H1 (cell line): Measurements from ENCODE around the gene LRRC4C. TPM values are rescaled to one million over a fixed set of nuclear protein-coding genes. Genes with fewer than 3 reads are reported as not detected.
A peak's percentile ranks its signal among the peaks of the same experiment; 100 is the strongest.

ENCODE experiments used
- CTCF ChIA-PET: fragments of 300-600 bp; sonication (Branson Sonifier 250); formaldehyde crosslinking; loops from one replicate; lab custom pipeline; 2021; ENCODE audit not compliant: partially characterized antibody; lab: Charles Lee
- POLR2A ChIA-PET: fragments of 300-600 bp; sonication (Branson Sonifier 250); formaldehyde crosslinking; loops from one replicate; lab custom pipeline; 2021; ENCODE audit warnings: inconsistent platforms; ENCODE audit not compliant: partially characterized antibody; lab: Charles Lee
- DNase-seq, 2 experiments: peaks; one replicate each; pipeline versions ENCODE4 v3.0.0 to v3.0.0-alpha.2; 2010 to 2022; ENCODE audit warnings: low spot score in 2 of 2, low read depth in 1 of 2, mixed read lengths in 1 of 2
- FAIRE-seq: peaks from 2 replicates; lab custom pipeline; 2011; peaks lifted over from hg19 to GRCh38; lab: Jason Lieb, UNC
- H2AFZ ChIP-seq: 2 replicates; pipeline ENCODE4 v1.8.1; 2012; ENCODE audit warnings: low read length, inconsistent platforms
- H2AK5ac ChIP-seq: 2 replicates; pipeline ENCODE4 v1.6.1; 2013; ENCODE audit warnings: low read depth, low read length
- H2BK120ac ChIP-seq: replicated peaks from 2 replicates; pipeline ENCODE3; 2013; ENCODE audit warnings: low read depth, low read length, inconsistent platforms
- H2BK12ac ChIP-seq: 2 replicates; pipeline ENCODE4 v1.6.1; 2013; ENCODE audit warnings: low read depth, low read length
- H2BK15ac ChIP-seq: 2 replicates; pipeline ENCODE4 v1.6.1; 2013; ENCODE audit warnings: low read length
- H2BK20ac ChIP-seq: 2 replicates; pipeline ENCODE4 v1.6.1; 2013; ENCODE audit warnings: low read length
- H2BK5ac ChIP-seq: 2 replicates; pipeline ENCODE4 v1.6.1; 2013; ENCODE audit warnings: low read depth, low read length
- H3K14ac ChIP-seq: 2 replicates; pipeline ENCODE4 v1.6.1; 2013; ENCODE audit warnings: inconsistent platforms; ENCODE audit not compliant: insufficient read length
- H3K18ac ChIP-seq: 2 replicates; pipeline ENCODE4 v1.6.1; 2013; ENCODE audit warnings: low read length; ENCODE audit errors: extremely low read depth
- H3K23ac ChIP-seq: 2 replicates; pipeline ENCODE4 v1.6.1; 2013; ENCODE audit warnings: inconsistent platforms; ENCODE audit not compliant: insufficient read length
- H3K23me2 ChIP-seq: 2 replicates; pipeline ENCODE4 v1.6.1; 2013; ENCODE audit warnings: low read depth, low read length
- H3K27ac ChIP-seq: 2 replicates; pipeline ENCODE4 v1.6.1; 2011; ENCODE audit warnings: low read depth, low read length, inconsistent platforms
- H3K27me3 ChIP-seq, 4 experiments: replicated peaks in 1 of 4; 1 replicate in 1 of 4; 2 replicates in 3 of 4; pipeline versions ENCODE4 v1.6.1 to v1.8.1; 2011 to 2013; ENCODE audit warnings: low read length in 3 of 4, mild to moderate bottlenecking in 3 of 4, inconsistent platforms in 2 of 4, mixed read lengths in 2 of 4, moderate library complexity in 1 of 4; ENCODE audit not compliant: control insufficient read depth in 3 of 4, insufficient read depth in 3 of 4; ENCODE audit errors: extremely low read depth in 1 of 4
- H3K36me3 ChIP-seq, 4 experiments: 2 replicates each; pipeline versions ENCODE4 v1.6.1 to v1.8.1; 2011 to 2013; ENCODE audit warnings: mild to moderate bottlenecking in 4 of 4, low read length in 3 of 4, moderate library complexity in 2 of 4, control low read depth in 1 of 4, inconsistent platforms in 1 of 4; ENCODE audit not compliant: insufficient read depth in 4 of 4, control insufficient read depth in 2 of 4
- H3K4ac ChIP-seq: replicated peaks from 2 replicates; pipeline ENCODE3; 2013; ENCODE audit warnings: low read length, low read depth, mixed read lengths, inconsistent platforms; ENCODE audit not compliant: insufficient read length
- H3K4me1 ChIP-seq, 4 experiments: replicated peaks in 1 of 4; 1 replicate in 1 of 4; 2 replicates in 3 of 4; pipeline versions ENCODE4 v1.6.1 to v1.8.1; 2011 to 2013; ENCODE audit warnings: low read length in 3 of 4, inconsistent platforms in 2 of 4, mixed read lengths in 1 of 4; ENCODE audit not compliant: insufficient read depth in 4 of 4, control insufficient read depth in 3 of 4
- H3K4me2 ChIP-seq, 2 experiments: 2 replicates each; pipeline versions ENCODE4 v1.6.1 to v1.8.1; 2011 to 2013; ENCODE audit warnings: low read depth in 2 of 2, low read length in 2 of 2, control low read depth in 1 of 2, inconsistent platforms in 1 of 2, mild to moderate bottlenecking in 1 of 2; ENCODE audit not compliant: insufficient read depth in 1 of 2
- H3K4me3 ChIP-seq, 4 experiments: fragments of 200-600, 300-600 bp in 1 of 4; sonication (generic), shearing (Covaris generic), sonication (Bioruptor Twin) in 1 of 4; 2 replicates each; pipeline versions ENCODE4 v1.5.1 to v1.8.1; 2011 to 2016; ENCODE audit warnings: low read length in 4 of 4, low read depth in 3 of 4, control low read depth in 2 of 4, inconsistent platforms in 2 of 4, mild to moderate bottlenecking in 2 of 4, mixed read lengths in 1 of 4, moderate library complexity in 1 of 4; ENCODE audit not compliant: insufficient read depth in 2 of 4; ENCODE audit errors: extremely low read depth in 1 of 4
- H3K56ac ChIP-seq: replicated peaks from 2 replicates; pipeline ENCODE3; 2013; ENCODE audit warnings: low read depth, mild to moderate bottlenecking, mixed read lengths, low read length, inconsistent platforms; ENCODE audit not compliant: insufficient read length
- H3K79me1 ChIP-seq: 2 replicates; pipeline ENCODE4 v1.6.1; 2013; ENCODE audit warnings: low read depth, low read length, control low read depth
- H3K79me2 ChIP-seq, 2 experiments: 2 replicates each; pipeline versions ENCODE4 v1.6.1 to v1.8.1; 2012 to 2013; ENCODE audit warnings: low read length in 2 of 2, mild to moderate bottlenecking in 2 of 2, inconsistent platforms in 1 of 2; ENCODE audit not compliant: insufficient read depth in 2 of 2, control insufficient read depth in 1 of 2
- H3K9ac ChIP-seq, 4 experiments: replicated peaks in 1 of 4; 1 replicate in 1 of 4; 2 replicates in 3 of 4; pipeline versions ENCODE4 v1.6.1 to v1.8.1; 2011 to 2013; ENCODE audit warnings: low read depth in 3 of 4, low read length in 3 of 4, control low read depth in 2 of 4, mild to moderate bottlenecking in 2 of 4, moderate library complexity in 2 of 4, inconsistent platforms in 1 of 4; ENCODE audit errors: extremely low read depth in 1 of 4
- H3K9me3 ChIP-seq, 2 experiments: 2 replicates each; pipeline versions ENCODE4 v1.6.1 to v1.8.1; 2012 to 2013; ENCODE audit warnings: mild to moderate bottlenecking in 2 of 2, moderate library complexity in 2 of 2, control low read depth in 1 of 2, inconsistent platforms in 1 of 2, low read depth in 1 of 2, low read length in 1 of 2, mixed read lengths in 1 of 2; ENCODE audit not compliant: insufficient read depth in 2 of 2
- H4K20me1 ChIP-seq, 2 experiments: replicated peaks in 1 of 2; 2 replicates each; pipeline versions ENCODE3 to v1.8.1; 2011 to 2013; ENCODE audit warnings: inconsistent platforms in 2 of 2, low read length in 2 of 2, mild to moderate bottlenecking in 1 of 2; ENCODE audit not compliant: insufficient read depth in 2 of 2, control insufficient read depth in 1 of 2
- H4K5ac ChIP-seq: 2 replicates; pipeline ENCODE4 v1.6.1; 2013; ENCODE audit warnings: low read length, low read depth, mixed read lengths, inconsistent platforms; ENCODE audit not compliant: insufficient read length
- H4K8ac ChIP-seq: 2 replicates; pipeline ENCODE4 v1.8.0; 2013; ENCODE audit warnings: mild to moderate bottlenecking, moderate library complexity, low read length, inconsistent platforms; ENCODE audit not compliant: insufficient read depth; ENCODE audit errors: extremely low read depth
- H4K91ac ChIP-seq: replicated peaks from 2 replicates; pipeline ENCODE3; 2013; ENCODE audit warnings: low read length, mixed read lengths, inconsistent platforms; ENCODE audit not compliant: insufficient read length
- CEBPB ChIP-seq: IDR thresholded peaks from 2 replicates; pipeline ENCODE4 v1.6.1; 2012; ENCODE audit warnings: low read depth, low read length
- TCF12 ChIP-seq: IDR thresholded peaks from 2 replicates; pipeline ENCODE4 v1.6.1; 2011; ENCODE audit warnings: low read depth, mild to moderate bottlenecking, low read length
- WGBS, 2 experiments: shearing (Covaris generic) in 1 of 2; methylation state at CpG; one replicate each; pipeline versions ENCODE4 v1.1.6 to v1.1.7; 2013 to 2015; ENCODE audit warnings: low lambda C conversion rate in 2 of 2, mixed read lengths in 2 of 2, inconsistent platforms in 1 of 2, low coverage in 1 of 2, missing lambda C conversion rate in 1 of 2; ENCODE audit not compliant: insufficient replicate concordance in 2 of 2, insufficient coverage in 1 of 2, insufficient read length in 1 of 2; ENCODE audit errors: extremely low coverage in 1 of 2, missing lambda C conversion rate in 1 of 2; 5-methylcytosine and 5-hydroxymethylcytosine counted together
- polyA plus RNA-seq, 7 experiments: library from polyadenylated mRNA; depleted of rRNA in 3 of 7; stranded (reverse) in 5 of 7; unstranded in 2 of 7; fragments of >200 nt in 5 of 7; fragments of 200-250 nt in 2 of 7; gene quantifications; 1 replicate in 5 of 7; 2 replicates in 1 of 7; 4 replicates in 1 of 7; pipeline versions ENCODE4 v1.2.1 to v1.2.3, GENCODE V29; 2011 to 2013; ENCODE audit warnings: missing spikeins in 2 of 7, mixed read lengths in 2 of 7
- total RNA-seq: library from RNA; stranded (reverse); fragmentation: NEBNext Ultra II Directional; extraction: Animal tissue kit (Norgen Biotek cat#: 25700); gene quantifications from 2 replicates; pipeline ENCODE4 v1.2.1, GENCODE V29; 2021

Gene LRRC4C
- total and polyA plus RNA-seq, 2 of the 8 experiments (the other 6 are each of a cell fraction or from before 2014, with no cell fraction given) = 0.23 to 2.2 TPM

- Histone ChIP-seq H3K23me2 (no peaks in the 10 kb centered on the region), H3K9ac (no peak overlapping the region), H3K18ac (no peak overlapping the region), H2BK120ac (no peak overlapping the region), H3K9me3 (no peaks in the 10 kb centered on the region), H3K4ac (no peak overlapping the region), H2AK5ac (no peak overlapping the region), H4K91ac (no peak overlapping the region), H3K27me3 (peaks cover 0 to 1% (median 0%) of the 10 kb centered on the region in 4 experiments; a peak in 1 of 7 replicates), H4K8ac (0 out of 2 replicates have a peak overlapping the region, but pooled peaks have one; percentile 6), H3K79me2 (no peaks in the 10 kb centered on the region), H3K56ac (no peak overlapping the region), H2BK12ac (no peak overlapping the region), H2BK20ac (no peak overlapping the region), H3K23ac (no peak overlapping the region), H3K4me2 (no peak overlapping the region), H3K4me1 (no peaks in the 10 kb centered on the region), H3K14ac (no peak overlapping the region), H2AFZ (no peak overlapping the region), H3K36me3 (no peaks in the 10 kb centered on the region), H3K27ac (no peak overlapping the region), H3K4me3 (no peak overlapping the region), H3K79me1 (no peaks in the 10 kb centered on the region), H2BK5ac (no peak overlapping the region), H2BK15ac (no peak overlapping the region), H4K5ac (no peak overlapping the region), H4K20me1 (no peaks in the 10 kb centered on the region)
- DNase-seq (no peak), FAIRE-seq (no peak)
- 91% methylated on average over 13 of the region's 13 CpGs; no CpG with 5 or more reads in 1 of the 2 experiments for WGBS, 2 experiments
- CTCF ChIA-PET = interaction anchor here (1.3 to 1.4 kb wide), 2 partner anchors 10 to 20 kb away, joined by 3 to 7 read pairs; no protein-coding TSS in a partner anchor
- peak; percentile 96 for TF ChIP-seq CEBPB
- no peak for TF ChIP-seq TCF12
- POLR2A ChIA-PET = no interaction called here
These were observed 1272.8 kb downstream of the LRRC4C start for GRCh38 chr11:40186437-40187263.
